Ovary (tissue), 3 donors: ENCODE measurements around the gene PIK3C2G.

Source experiments
- CTCF ChIP-seq, 3 donors: fragments of 450-650 bp in 2 of 3; fragments of 200-600 bp in 1 of 3; IDR thresholded peaks; one replicate each; pipeline versions ENCODE4 v1.5.1 to v1.8.0; 2016 to 2022; ENCODE audit warnings: antibody characterized with exemption in 3 of 3, mild to moderate bottlenecking in 1 of 3
- EP300 ChIP-seq: sonication (generic); formaldehyde crosslinking; IDR thresholded peaks from one replicate; pipeline ENCODE4 v1.6.1; 2017; ENCODE audit warnings: antibody characterized with exemption
- POLR2A ChIP-seq: fragments of 450-650 bp; IDR thresholded peaks from one replicate; pipeline ENCODE4 v1.6.1; 2017; ENCODE audit warnings: antibody characterized with exemption, mild to moderate bottlenecking, moderate library complexity
- donor health status: DM: no; HTN: no; CAD: no.

GRCh38 chr12:18559242-18559641 is 297.9 kb downstream of the PIK3C2G start:
- TF ChIP-seq EP300 (no peak), CTCF (IDR thresholded peaks at IDR 0.05) (no peak), POLR2A (no peak)
